GM12874 (cell line): ENCODE results near the gene PKDREJ.

ENCODE experiments used
- CTCF ChIP-seq: IDR thresholded peaks from 2 replicates; pipeline ENCODE4 v1.5.1; 2011; ENCODE audit warnings: low read depth, mild to moderate bottlenecking, control low read depth, low read length, moderate library complexity; ENCODE audit not compliant: insufficient read depth

Gene PKDREJ

GRCh38 chr22:46241396-46242007 is 21.6 kb downstream of the PKDREJ start:
- no peak for TF ChIP-seq CTCF

- TF ChIP-seq CTCF: no peak
These were observed 22.2 kb downstream of the PKDREJ start for GRCh38 chr22:46240907-46241306.

- TF ChIP-seq CTCF: no peak
These were observed 22.6 kb downstream of the PKDREJ start for GRCh38 chr22:46240506-46240905.

GRCh38 chr22:46240073-46240472 is 23.1 kb downstream of the PKDREJ start:
- no peak for TF ChIP-seq CTCF

- no peak for TF ChIP-seq CTCF
These were observed 23.7 kb downstream of the PKDREJ start for GRCh38 chr22:46239261-46240048.

GRCh38 chr22:46238541-46238940 is 24.6 kb downstream of the PKDREJ start:
- TF ChIP-seq CTCF: no peak

- no peak for TF ChIP-seq CTCF
These were observed 25.6 kb downstream of the PKDREJ start for GRCh38 chr22:46237453-46238124.
